GM21737 (cell line): ENCODE results near the gene MRPL4.
"Not testable (repeated sequence)": the region's sequence is repeated elsewhere in the genome, so short reads cannot be mapped to it uniquely, and the experiment has no call there.

Experiments used
- ATAC-seq: cut with Tn5 transposase; IDR thresholded peaks from one replicate; pipeline ENCODE4 v1.9.1; 2021; ENCODE audit warnings: mild to moderate bottlenecking, moderate library complexity; ENCODE audit not compliant: unreplicated experiment

The MRPL4 gene

GRCh38 chr19:10230173-10230860, 21.7 kb upstream of the MRPL4 start:
- ATAC-seq = peak; percentile 6

DNA sequence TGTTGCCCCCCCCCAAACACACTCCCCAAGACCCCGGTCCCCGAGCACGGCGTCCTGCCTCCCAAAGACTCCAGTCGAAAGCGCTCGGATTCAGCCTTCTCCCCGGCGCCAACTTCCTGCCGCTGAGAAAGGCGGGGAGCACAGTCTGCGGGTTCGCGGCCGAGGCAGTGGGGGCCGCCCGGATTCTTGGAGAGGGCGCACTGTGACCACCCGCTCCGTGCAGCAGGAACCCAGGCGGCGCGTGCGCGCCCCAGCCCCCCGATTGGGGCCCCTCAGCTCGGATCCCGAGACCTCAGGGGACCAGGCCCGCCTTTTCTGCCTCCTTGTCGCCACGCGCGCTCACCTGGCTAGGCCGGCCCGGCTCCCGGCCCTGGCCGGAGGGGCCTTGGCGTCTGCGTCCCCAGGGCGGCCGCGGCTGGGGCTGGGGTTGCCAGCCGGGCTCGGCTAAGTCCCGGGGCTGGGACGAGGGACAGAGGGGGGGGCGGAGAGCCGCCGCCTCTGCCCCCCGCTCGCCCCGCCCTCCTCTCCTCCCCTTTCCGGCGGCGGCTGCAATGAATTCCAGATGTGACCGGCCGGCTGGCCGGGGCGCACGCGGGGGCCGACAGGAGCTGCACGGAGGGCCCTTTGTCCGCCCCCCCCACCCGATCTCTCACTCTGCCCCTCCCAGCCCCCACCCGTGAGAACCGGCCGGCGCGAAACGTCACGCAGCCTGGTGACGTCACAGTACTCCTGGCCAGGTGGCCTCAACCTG, 21.0 kb upstream of the MRPL4 start, which contains the start of gene S1PR2:
Gene S1PR2, minus strand, starts transcription at position 471 of the 751 bp plus-strand sequence. CDS start 6,426 bp downstream, outside the sequence.
- peak; percentile 40 for ATAC-seq

GRCh38 chr19:10231612-10232228, 20.3 kb upstream of the MRPL4 start:
- ATAC-seq = no peak

DNA sequence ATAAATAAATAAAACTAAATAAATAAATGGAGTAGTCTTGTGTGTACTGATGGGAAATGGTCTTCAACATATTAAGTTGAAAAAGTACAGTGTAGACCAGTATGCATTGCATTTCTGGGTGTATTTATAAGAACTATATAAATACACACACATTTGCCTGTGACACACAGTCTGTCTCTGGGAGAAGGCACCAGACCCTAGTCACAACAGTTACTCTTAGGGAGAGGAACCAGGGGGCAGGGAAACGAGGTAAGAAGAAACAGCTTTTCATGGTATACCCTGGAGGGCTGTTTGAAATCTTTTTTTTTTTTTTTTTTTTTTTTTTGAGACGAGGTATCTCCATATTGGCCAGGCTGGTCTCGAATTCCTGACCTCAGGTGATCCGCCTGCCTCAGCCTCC, 18.1 kb upstream of the MRPL4 start:
- ATAC-seq = no peak

DNA sequence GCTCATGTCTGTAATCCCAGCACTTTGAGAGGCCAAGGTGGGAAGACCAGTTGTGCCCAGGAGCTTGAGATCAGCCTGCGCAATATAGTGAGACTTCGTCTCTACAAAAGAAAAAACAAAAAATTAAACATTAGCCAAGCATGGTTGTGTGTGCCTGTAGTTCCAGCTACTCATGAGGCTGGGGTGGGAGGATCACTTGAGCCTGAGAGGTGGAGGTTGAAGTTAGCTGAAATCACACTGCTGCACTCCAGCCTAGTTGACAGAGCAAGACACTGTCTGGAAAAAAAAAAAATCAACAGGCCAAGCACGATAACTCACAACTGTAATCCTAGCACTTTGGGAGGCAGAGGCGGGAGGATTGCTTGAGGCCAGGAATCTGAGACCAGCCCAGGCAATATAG, 17.0 kb upstream of the MRPL4 start:
- no peak for ATAC-seq

DNA sequence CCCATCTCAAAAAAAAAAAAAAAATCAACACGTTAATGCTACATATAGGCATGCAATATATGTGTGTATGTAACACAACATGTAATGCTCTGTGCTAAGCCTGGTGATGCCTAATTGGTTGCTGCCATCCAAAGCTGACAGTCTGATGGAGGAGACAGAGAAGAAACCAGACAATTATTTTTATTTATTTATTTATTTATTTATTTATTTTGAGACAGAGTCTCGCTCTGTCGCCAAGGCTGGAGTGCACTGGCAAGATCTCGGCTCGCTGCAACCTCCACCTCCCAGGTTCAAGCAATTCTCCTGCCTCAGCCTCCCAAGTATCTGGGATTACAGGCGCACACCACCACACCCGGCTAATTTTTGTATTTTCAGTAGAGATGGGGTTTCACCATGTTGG, 16.6 kb upstream of the MRPL4 start:
- not testable (repeated sequence) for ATAC-seq

DNA sequence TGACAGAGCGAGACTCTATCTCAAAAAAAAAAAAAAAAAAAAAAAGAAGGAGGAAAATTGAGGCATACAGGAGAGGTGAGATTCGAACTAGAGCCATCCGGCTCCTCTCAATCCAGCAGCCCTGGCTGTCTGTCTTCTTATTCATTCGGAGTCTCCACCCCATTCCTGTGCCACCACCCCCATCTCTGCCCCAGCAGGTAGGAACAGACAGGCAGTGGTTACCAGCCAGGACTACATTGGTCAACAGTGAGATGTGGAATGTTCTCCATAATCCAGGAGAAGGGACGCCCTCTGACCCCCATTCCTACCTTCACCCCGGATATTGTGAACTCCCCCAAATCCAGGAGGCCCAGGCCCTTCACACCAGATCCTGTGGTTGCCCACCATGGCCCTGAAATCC, 14.3 kb upstream of the MRPL4 start:
- ATAC-seq = no peak

DNA sequence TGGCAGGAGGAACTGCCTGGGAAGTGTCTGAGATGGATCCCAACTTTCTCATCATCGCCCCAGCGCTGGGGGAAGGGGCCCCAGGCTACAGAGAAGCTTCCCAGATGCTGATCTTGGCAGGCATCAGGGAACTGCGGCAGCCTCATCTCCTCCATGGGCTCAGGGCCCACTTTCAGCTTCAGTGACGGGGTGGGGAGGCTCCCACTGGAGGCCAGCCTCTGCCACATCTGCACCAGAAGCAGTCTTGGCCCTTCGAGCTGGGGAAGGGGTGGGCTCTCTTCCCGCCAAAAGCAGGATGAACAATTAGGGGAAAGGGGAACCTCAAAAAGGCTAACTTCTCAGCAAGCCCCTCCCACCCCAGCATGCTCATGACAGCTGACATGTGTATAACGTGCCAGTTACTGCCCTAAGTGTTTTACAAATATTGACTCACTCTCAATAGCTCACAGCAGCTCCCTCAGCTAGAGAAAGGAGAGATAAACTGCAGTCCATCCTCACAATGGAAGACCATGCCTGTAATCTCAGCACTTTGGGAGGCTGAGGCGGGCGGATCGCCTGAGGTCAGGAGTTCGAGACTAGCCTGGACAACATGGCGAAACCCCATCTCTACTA, 13.7 kb upstream of the MRPL4 start:
- ATAC-seq = no peak

DNA sequence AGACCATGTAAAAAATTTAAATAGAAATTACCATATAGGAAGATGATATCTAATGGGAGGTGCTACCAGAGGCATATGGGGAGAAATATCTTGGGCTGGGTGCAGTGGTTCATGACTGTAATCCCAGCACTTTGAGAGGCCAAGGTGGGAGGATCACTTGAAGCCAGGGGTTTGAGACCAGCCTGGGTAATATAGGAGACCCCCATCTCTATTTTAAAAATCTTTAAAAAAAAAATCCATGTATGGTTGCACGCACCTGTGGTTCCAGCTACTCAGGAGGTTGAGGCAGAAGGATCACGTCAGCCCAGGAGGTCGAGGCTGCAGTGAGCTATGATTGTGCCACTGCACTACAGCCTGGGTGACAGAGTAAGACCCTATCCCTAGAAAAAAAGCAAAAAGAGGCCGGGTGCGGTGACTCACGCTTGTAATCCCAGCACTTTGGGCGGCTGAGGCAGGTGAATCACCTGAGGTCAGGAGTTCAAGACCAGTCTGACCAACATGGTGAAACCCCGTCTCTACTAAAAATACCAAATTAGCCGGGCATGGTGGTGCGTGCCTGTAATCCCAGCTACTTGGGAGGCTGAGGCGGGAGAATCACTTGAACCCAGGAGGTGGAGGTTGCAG, 10.1 kb upstream of the MRPL4 start:
- ATAC-seq = not testable (repeated sequence)

DNA sequence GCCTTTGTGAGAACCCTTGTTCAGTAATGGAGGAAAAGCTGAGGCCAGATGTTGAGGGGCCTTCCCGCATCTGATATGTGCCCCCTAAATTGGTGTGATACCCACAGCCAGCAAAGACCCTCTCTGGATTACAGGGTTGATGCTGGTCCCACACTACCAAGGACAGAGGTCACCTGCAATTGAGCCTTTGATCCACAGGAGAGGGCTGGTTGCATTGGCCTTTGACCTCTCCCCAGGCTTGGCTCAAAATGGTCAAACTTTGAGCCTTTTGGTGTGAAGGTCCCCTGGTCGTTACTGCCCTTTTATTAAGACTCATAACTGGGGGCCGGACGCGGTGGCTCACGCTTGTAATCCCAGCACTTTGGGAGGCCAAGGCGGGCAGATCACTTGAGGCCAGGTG, 8.4 kb upstream of the MRPL4 start:
- ATAC-seq = no peak

- no peak for ATAC-seq
Measured at GRCh38 chr19:10245189-10245939, 6.7 kb upstream of the MRPL4 start.

DNA sequence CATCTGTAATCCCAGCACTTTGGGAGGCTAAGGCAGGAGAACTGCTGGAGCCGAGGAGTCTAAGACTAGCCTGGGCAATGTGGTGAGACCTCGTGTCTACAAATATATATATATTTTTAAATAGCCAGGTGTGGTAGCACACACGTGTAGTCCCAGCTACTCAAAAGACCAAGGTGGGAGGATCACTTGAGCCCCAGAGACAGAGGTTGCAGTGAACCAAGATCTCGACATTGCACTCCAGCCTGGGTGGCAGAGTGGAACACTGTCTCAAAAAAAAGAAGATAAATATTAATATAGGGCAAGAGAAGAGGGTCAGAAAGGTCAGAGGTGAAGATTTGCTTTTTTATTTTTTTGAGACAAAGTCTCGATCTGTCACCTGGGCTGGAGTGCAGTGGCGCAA, 5.5 kb upstream of the MRPL4 start:
- no peak for ATAC-seq

DNA sequence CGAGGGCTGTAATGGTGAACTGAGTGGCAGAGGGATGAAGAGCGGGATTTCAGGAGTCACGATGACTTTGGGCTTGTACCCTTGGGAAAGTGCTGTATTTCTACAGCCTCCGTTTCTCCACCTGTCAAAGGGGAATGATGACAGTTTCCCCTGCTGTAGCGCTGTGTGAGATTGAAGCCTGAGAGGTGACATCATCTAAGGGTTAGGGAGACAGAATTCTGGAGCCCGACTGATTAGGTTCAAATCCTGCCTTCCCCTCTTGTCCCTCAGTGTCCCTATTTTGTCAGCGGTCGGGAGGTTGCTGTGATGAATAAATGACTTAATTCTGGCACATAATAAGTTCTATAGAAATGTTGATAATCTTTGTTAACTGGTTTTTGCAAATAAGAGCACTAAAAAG, 693 bp downstream of the MRPL4 start:
- no peak for ATAC-seq

GRCh38 chr19:10254244-10254643, 2.2 kb downstream of the MRPL4 start:
- ATAC-seq = no peak

DNA sequence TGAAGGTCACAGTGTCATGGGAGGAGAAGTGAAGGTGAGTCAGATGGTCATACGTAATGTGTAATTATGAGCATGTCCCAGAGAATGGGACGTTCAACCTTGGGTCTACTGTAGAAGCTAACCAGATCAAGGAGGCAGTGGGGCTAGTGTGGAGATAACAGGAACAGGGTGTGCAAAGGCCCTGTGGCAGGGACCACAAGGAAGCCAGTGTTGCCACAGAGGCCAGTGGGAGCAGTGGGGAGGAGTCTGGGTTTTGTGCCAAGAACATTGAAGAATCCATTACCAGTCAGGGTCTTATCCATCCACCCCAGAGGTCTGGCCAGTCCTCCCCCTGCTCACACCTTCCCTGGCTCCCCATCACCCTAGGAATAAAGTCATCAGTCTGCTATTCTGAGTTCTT, 3.3 kb downstream of the MRPL4 start:
- ATAC-seq = no peak

DNA sequence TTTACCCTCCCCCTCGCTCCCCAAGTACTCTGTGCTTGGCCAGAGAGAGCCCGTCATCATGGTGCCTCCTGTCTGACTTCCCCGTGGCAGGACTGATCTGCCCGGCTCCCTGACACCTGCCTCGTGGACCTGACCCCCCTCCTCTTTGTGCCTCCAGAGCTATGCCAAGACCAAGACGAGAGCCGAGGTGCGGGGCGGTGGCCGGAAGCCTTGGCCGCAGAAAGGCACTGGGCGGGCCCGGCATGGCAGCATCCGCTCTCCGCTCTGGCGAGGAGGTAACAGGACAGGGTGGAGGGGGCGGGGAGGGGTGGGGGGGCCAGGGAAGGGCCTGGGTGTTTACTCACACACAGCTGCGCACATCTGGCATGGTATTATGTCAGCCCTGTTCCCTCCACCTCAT, 4.5 kb downstream of the MRPL4 start:
- ATAC-seq = no peak

DNA sequence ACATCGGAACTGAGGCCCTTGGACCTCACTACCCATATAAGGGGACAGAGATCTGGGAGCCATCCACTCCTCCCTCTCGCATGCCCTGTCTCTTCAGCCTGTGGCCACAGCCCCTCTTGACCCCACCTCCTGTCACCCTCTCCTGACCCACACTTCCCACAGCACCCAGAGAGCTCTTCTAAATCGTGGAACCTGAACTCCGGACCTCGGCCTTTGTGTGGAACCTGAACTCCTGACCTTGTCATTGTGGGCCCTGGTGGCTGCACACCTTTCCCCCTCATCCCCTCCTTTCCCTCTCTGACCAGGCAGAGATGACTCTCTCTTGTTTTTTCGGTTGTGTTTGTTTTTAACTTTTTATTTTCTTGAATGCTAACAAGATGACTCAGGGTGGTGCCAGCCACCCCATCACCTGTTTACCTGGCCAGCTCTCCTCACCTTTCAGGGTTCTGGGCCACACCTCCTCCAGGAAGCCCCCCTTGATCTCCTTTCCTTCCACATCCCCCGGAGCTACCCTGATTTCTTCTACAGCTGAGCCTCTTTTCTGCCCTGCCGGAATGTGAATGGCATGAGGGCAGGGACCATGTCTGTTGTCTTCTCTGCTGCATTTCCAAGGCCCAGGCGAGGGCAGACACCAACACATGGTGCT, 5.1 kb downstream of the MRPL4 start:
- no peak for ATAC-seq

GRCh38 chr19:10258080-10258710, 6.2 kb downstream of the MRPL4 start:
- ATAC-seq = no peak

DNA sequence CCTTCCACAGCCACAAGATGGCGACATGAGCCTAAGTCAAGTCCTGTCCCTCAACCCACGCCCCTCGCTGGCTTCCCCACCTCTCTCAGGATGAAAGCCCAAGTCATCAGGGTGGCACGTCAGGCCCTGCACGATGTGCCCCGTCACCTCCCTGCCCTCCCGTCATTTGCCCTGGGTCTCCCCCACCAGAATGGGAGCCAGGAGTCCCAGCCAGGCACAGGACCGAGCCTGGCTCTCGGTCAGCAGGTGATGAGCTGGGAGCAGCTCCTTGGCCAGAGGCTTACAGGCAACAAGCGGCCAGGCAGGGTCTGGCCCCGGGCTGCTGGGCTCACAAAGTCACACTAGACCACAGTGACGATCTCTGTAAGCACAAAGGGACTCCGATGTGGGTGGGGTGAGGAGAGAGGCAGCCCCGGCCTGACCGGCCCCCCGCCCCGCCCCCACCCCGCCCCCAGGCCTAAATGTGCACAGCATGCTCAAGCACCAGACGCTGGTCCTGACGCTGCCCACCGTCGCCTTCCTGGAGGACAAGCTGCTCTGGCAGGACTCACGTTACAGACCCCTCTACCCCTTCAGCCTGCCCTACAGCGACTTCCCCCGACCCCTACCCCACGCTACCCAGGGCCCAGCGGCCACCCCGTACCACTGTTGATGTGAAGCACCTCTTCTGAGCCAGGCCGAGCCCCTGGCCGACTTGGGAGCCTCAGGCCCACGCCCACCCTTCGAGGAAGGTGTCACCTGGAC, 7.3 kb downstream of the MRPL4 start:
- no peak for ATAC-seq
